CD4-positive, alpha-beta T cell treated with Interleukin-17A for 1 hour (primary cell): ENCODE data around the gene SKA2.
"Not testable (repeated sequence)": the region's sequence is repeated elsewhere in the genome, so short reads cannot be mapped to it uniquely, and the experiment has no call there.

ENCODE experiments used
- DNase-seq: peaks from one replicate; pipeline ENCODE4 v3.0.0-alpha.2; 2020

SKA2 gene

DNA sequence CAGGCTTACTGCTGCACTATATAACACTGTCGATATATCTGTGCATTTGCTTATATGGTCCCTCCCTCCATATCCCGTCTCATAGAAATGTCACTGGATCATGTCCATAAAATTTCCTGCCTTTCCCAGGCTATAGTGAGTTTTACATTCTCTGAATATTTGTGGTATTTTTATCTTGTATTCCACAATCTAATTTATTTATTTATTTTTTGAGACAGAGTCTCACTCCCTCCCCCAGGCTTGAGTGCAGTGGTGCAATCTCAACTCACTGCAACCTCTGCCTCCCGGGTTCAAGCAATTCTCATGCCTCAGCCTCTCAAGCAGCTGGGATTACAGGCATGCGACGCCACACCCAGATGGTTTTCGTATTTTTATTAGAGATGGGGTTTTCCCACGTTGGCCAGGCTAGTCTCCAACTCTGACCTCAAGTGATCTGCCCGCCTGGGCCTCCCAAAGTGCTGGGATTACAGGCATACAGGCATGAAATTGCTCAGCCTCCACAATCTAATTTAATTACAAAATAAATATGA lies 61.2 kb downstream of the SKA2 start:
- DNase-seq = no peak

GRCh38 chr17:59093145-59093701 lies 61.8 kb downstream of the SKA2 start:
- DNase-seq = no peak

DNA sequence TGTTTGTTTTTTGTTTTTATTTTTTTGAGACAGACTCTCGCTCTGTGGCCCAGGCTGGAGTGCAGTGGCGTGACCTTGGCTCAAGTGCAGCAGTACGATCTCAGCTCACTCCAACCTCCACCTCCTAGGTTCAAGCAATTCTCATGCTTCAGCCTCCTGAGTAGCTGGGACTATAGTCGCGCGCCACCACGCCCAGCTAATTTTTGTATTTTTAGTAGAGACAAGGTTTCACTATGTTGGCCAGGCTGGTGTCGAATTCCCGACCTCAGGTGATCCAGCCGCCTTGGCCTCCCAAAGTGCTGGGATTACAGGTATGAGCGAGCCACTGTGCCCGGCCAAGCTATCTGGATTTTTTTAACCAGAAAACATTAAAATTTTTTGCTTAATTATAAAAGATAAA lies 64.4 kb downstream of the SKA2 start:
- DNase-seq = not testable (repeated sequence)

- DNase-seq = no peak
These were observed 70.8 kb downstream of the SKA2 start for GRCh38 chr17:59084154-59084553.

GRCh38 chr17:59074494-59074893 lies 80.5 kb downstream of the SKA2 start:
- DNase-seq = no peak

DNA sequence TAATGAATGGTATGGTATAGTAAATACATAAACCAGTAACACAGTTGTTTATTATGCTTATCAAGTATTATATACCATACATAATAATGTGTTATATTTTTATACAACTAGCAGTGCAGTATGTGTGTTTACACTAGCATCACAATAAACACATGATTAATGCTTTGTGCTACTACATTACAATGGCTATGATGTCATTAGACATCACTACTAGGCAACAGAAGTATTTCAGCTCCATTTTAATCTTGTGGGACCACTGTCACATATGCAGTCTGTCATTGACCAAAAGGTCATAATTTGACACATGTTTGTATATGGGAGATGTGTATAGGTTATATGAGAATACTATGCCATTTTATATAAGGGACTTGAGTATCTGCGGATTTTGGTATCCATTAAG lies 81.0 kb downstream of the SKA2 start:
- DNase-seq = no peak

DNA sequence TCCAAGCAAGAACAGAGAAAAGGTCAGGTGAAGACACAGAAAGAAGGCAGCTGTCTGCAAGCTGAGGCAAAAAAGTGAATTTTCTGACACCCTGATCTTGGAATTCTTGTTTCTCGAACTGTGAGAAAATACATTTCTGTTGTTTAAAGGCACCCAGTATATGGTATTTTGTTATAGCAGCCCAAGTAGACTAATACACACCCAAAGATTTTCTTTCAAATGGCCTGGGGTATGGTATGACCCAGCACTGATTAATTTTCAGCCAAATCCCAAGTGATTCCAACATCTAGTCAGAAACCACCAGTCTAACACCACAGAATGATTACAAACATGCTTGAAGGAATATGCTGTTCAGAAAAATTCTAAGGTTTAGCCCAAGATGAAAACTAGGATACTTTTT lies 85.1 kb downstream of the SKA2 start:
- DNase-seq = no peak

GRCh38 chr17:59067756-59068155 lies 87.2 kb downstream of the SKA2 start:
- DNase-seq = no peak

DNA sequence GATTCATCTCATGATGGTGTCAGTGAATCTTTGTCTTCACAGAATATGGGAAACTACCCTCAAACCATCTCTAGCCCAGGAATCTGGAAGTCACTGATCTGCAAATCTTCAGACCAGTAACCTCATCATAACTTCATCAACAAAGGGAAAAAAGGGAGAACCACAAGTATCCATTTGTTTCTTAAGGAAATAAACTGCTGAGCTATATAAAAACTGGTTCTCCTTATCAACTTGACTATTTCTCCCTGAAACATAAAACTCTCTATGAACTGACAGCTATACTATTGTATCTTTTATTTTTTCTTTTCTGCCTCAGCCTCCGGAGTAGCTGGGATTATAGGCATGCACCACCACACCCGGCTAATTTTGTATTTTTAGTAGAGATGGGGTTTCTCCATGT lies 87.6 kb downstream of the SKA2 start:
- no peak for DNase-seq

- no peak for DNase-seq
These were observed 92.5 kb downstream of the SKA2 start for GRCh38 chr17:59062509-59062908.
